ENCODE measurements around the gene C2orf78. TPM values are rescaled to one million over a fixed set of nuclear protein-coding genes. Genes with fewer than 3 reads are reported as not detected.

Gene C2orf78
- total and polyA plus RNA-seq, 2 of the 4 experiments (the other 2 are of a cell fraction), result 0.03 TPM; not detected in 1

GRCh38 chr2:73841912-73842738, 58.1 kb downstream of the C2orf78 start:
- no peak overlapping the region for H4K91ac ChIP-seq (ENCODE audit: insufficient read depth, low read depth, low read length)
- no peak overlapping the region for H3K9ac ChIP-seq (ENCODE audit: low read depth, low read length)
- CTCF ChIA-PET, result no interaction called here
- BruUV-seq (replicated peaks), result no TSS peak
- peaks cover 2% of the 10 kb centered on the region; the same call in 1 of the 2 replicates for H3K4me1 ChIP-seq (ENCODE audit: control insufficient read depth, insufficient read depth, low read length)
- H3K14ac ChIP-seq (replicated peaks; ENCODE audit: low read depth, low read length), result no peak overlapping the region
- no peak overlapping the region for H3K4me3 ChIP-seq (ENCODE audit: insufficient read depth, low read depth, low read length)
- H3K27me3 ChIP-seq (ENCODE audit: control insufficient read depth, insufficient read depth, low read length), result no peaks in the 10 kb centered on the region
- H4K5ac ChIP-seq (ENCODE audit: low read depth, low read length), result no peak overlapping the region
- no peak overlapping the region for H3K18ac ChIP-seq (ENCODE audit: low read depth, low read length)
- ATAC-seq (ENCODE audit: low read depth) (no peak), DNase-seq (no peak)
- peaks cover 0 to 27% of the 10 kb centered on the region in 2 experiments; a peak in 3 of 4 replicates for H3K79me1 ChIP-seq (ENCODE audit: low read depth in 1 of 2, low read length in 2 of 2)
- peaks cover 23% of the 10 kb centered on the region for H3K36me3 ChIP-seq (ENCODE audit: control insufficient read depth, insufficient read depth, low read length)
- no peaks in the 10 kb centered on the region for H3K9me3 ChIP-seq (ENCODE audit: control insufficient read depth, insufficient read depth, low read length)
- POLR2A ChIA-PET (ENCODE audit: unreplicated experiment), result no interaction called here
- no peak overlapping the region for H3K27ac ChIP-seq (ENCODE audit: insufficient read depth, low read length)
- dilution Hi-C loops (cut with HindIII; ENCODE audit: low sequenced_read_pairs, unreplicated experiment), result loop anchor here (25.0 kb wide), 1 partner anchor 270 kb away; no protein-coding TSS in a partner anchor
- in situ Hi-C loops (cut with MboI; ENCODE audit: low sequenced_read_pairs), result loop anchor here (25.0 kb wide), 1 partner anchor 295 kb away; the partner anchor contains the start of gene BOLA3
- no peak overlapping the region for H2BK20ac ChIP-seq (ENCODE audit: low read depth, low read length)
- 0 out of 2 replicates have a peak overlapping the region, but pooled peaks have one; percentile 11 for H2AK5ac ChIP-seq (ENCODE audit: low read depth, low read length)
- peaks cover 3% of the 10 kb centered on the region; the same call in 1 of the 2 replicates for H3K9me1 ChIP-seq (ENCODE audit: insufficient read depth, low read length)
- no peak overlapping the region for H2BK5ac ChIP-seq (ENCODE audit: low read depth, low read length, poor library complexity, severe bottlenecking)
- intact Hi-C loops (cut with micrococcal nuclease), result no loop called here
- no peak overlapping the region for H3K56ac ChIP-seq (ENCODE audit: extremely low read depth, insufficient read depth, low read length)
- no peak overlapping the region for H2AK9ac ChIP-seq (replicated peaks; ENCODE audit: low read depth, low read length, poor library complexity)
- H2AFZ ChIP-seq (replicated peaks; ENCODE audit: low read length, poor library complexity), result no peak overlapping the region
- no peak overlapping the region for H2BK120ac ChIP-seq (ENCODE audit: low read depth, low read length)
- WGBS, 2 experiments (ENCODE audit: extremely low coverage in 2 of 2, insufficient read length in 1 of 2), result no CpG with 5 or more reads among the region's 5 CpGs
- no peak overlapping the region for H3K4ac ChIP-seq (ENCODE audit: low read depth, low read length)
- no peaks in the 10 kb centered on the region; the same call in 1 of the 2 replicates for H4K20me1 ChIP-seq (ENCODE audit: insufficient read depth, low read length)
- H3K23ac ChIP-seq (ENCODE audit: low read depth, low read length), result no peak overlapping the region
- no peak overlapping the region for H3K4me2 ChIP-seq (ENCODE audit: low read depth, low read length)
- TF ChIP-seq RCOR1 (IDR thresholded peaks at IDR 0.05; ENCODE audit: insufficient replicate concordance, low read length) (no peak), RFX5 (IDR thresholded peaks at IDR 0.05; ENCODE audit: low read depth, low read length) (no peak), MXI1 (IDR thresholded peaks at IDR 0.05; ENCODE audit: borderline replicate concordance, low read depth, low read length) (no peak), POLR2A (IDR thresholded peaks at IDR 0.05; ENCODE audit: low read depth, low read length) (no peak), FOS (IDR thresholded peaks at IDR 0.05; ENCODE audit: low read depth, low read length) (no peak), ELK1 (IDR thresholded peaks at IDR 0.05; ENCODE audit: borderline replicate concordance, low read depth, low read length) (no peak), MAZ (IDR thresholded peaks at IDR 0.05; ENCODE audit: borderline replicate concordance, low read depth, low read length) (no peak)
- TF ChIP-seq, protein P1, sequence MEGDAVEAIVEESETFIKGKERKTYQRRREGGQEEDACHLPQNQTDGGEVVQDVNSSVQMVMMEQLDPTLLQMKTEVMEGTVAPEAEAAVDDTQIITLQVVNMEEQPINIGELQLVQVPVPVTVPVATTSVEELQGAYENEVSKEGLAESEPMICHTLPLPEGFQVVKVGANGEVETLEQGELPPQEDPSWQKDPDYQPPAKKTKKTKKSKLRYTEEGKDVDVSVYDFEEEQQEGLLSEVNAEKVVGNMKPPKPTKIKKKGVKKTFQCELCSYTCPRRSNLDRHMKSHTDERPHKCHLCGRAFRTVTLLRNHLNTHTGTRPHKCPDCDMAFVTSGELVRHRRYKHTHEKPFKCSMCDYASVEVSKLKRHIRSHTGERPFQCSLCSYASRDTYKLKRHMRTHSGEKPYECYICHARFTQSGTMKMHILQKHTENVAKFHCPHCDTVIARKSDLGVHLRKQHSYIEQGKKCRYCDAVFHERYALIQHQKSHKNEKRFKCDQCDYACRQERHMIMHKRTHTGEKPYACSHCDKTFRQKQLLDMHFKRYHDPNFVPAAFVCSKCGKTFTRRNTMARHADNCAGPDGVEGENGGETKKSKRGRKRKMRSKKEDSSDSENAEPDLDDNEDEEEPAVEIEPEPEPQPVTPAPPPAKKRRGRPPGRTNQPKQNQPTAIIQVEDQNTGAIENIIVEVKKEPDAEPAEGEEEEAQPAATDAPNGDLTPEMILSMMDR (conservative IDR thresholded peaks at IDR 0.05; ENCODE audit: low read depth, low read length), result no peak
- no peak overlapping the region for H2BK15ac ChIP-seq (ENCODE audit: low read depth, low read length)
- no peak overlapping the region for H4K8ac ChIP-seq (ENCODE audit: low read depth in 2 of 2, low read length in 2 of 2)

Data from IMR-90 (cell line).